HL-60 (cell line): ENCODE results near the gene TARS1.

Experiments used
- DNase-seq, 2 experiments: peaks; one replicate each; pipeline ENCODE4 v3.0.0-alpha.2; 2010 to 2020; ENCODE audit warnings: low read depth in 1 of 2, low spot score in 1 of 2
- H3K27ac ChIP-seq: fragments of 250-450 bp; sonication (Bioruptor Pico); replicated peaks from 2 replicates; pipeline ENCODE4 v1.5.1; 2020; ENCODE audit warnings: mild to moderate bottlenecking, moderate library complexity
- H3K27me3 ChIP-seq: fragments of 250-450 bp; sonication (Bioruptor Pico); 2 replicates; pipeline ENCODE4 v1.5.1; 2021; ENCODE audit warnings: mild to moderate bottlenecking, moderate library complexity; ENCODE audit not compliant: insufficient read depth, poor library complexity, severe bottlenecking
- H3K4me3 ChIP-seq: replicated peaks from 2 replicates; pipeline ENCODE4 v1.5.1; 2011; ENCODE audit warnings: mild to moderate bottlenecking, control low read depth, low read length; ENCODE audit not compliant: insufficient read depth
- CTCF ChIP-seq: IDR thresholded peaks from one replicate; pipeline ENCODE4 v1.5.1; 2011; ENCODE audit warnings: low read length, control low read depth, inconsistent platforms; ENCODE audit not compliant: insufficient read depth
- GABPA ChIP-seq: IDR thresholded peaks from 2 replicates; pipeline ENCODE4 v1.6.1; 2012; ENCODE audit warnings: low read depth
- POLR2AphosphoS5 ChIP-seq: IDR thresholded peaks from 2 replicates; pipeline ENCODE4 v1.6.1; 2012; ENCODE audit warnings: low read depth
- REST ChIP-seq: IDR thresholded peaks from 2 replicates; pipeline ENCODE4 v1.6.1; 2012; ENCODE audit warnings: low read depth; ENCODE audit not compliant: insufficient replicate concordance
- SPI1 ChIP-seq: IDR thresholded peaks from 2 replicates; pipeline ENCODE4 v1.6.1; 2012; ENCODE audit warnings: low read depth, mild to moderate bottlenecking, borderline replicate concordance

Gene TARS1

GRCh38 chr5:33489481-33490067, 48.8 kb downstream of the TARS1 start:
- Histone ChIP-seq H3K27ac (no peak overlapping the region), H3K4me3 (no peak overlapping the region), H3K27me3 (no peaks in the 10 kb centered on the region)
- no peak for TF ChIP-seq SPI1
- no peak for TF ChIP-seq REST
- DNase-seq, result no peak

GRCh38 chr5:33490071-33490665, 49.4 kb downstream of the TARS1 start:
- no peak for TF ChIP-seq REST
- TF ChIP-seq GABPA, result no peak
- TF ChIP-seq POLR2AphosphoS5, result no peak
- no peak for TF ChIP-seq SPI1
- no peak for TF ChIP-seq CTCF
- Histone ChIP-seq H3K27me3 (no peaks in the 10 kb centered on the region), H3K4me3 (no peak overlapping the region), H3K27ac (no peak overlapping the region)
- no peak for DNase-seq

- no peak overlapping the region for H3K4me3 ChIP-seq
- no peaks in the 10 kb centered on the region for H3K27me3 ChIP-seq
- TF ChIP-seq CTCF (no peak), SPI1 (no peak), POLR2AphosphoS5 (no peak), REST (no peak), GABPA (no peak)
- no peak overlapping the region for H3K27ac ChIP-seq
- DNase-seq, result no peak
Measured at GRCh38 chr5:33491941-33492340, 51.2 kb downstream of the TARS1 start.
